GM18505 (cell line): ENCODE results near the gene HMCN1.
"Not testable (repeated sequence)": the region's sequence is repeated elsewhere in the genome, so short reads cannot be mapped to it uniquely, and the experiment has no call there.

Experiments used
- ATAC-seq: cut with Tn5 transposase; IDR thresholded peaks from one replicate; pipeline ENCODE4 v1.9.1; 2021; ENCODE audit not compliant: unreplicated experiment
- POLR2A ChIP-seq: IDR thresholded peaks from 4 replicates; pipeline ENCODE4 v1.6.1; 2011; ENCODE audit warnings: borderline replicate concordance; ENCODE audit not compliant: insufficient read depth, insufficient read length; ENCODE audit errors: extremely low read depth

HMCN1 gene

DNA sequence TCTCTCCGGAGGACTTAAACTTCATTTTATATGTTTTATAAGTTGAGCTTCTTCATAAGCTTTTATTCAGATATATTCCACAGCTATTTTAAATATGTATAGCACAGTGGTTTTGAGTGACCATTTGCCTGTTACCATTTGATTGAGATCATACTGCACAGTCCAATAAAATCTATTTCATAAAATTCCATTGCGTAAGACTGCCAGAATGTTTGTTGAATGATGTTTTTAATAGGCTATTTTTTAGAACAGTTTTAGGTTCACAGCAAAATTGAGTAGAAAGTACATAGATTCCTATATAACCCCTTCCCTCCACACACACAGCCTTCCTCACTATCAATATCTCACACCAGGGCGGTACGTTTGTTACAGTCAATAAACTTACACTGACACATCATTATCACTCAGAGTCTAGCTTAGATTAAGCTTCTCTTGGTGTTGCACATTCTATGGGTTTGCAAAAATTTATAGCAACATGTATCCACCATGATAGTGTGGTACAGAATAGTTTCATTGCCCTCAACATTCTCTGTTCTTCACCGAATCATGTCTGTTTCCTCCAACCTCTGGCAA, 433.0 kb downstream of the HMCN1 start:
- ATAC-seq, result no peak
- TF ChIP-seq POLR2A, result no peak

DNA sequence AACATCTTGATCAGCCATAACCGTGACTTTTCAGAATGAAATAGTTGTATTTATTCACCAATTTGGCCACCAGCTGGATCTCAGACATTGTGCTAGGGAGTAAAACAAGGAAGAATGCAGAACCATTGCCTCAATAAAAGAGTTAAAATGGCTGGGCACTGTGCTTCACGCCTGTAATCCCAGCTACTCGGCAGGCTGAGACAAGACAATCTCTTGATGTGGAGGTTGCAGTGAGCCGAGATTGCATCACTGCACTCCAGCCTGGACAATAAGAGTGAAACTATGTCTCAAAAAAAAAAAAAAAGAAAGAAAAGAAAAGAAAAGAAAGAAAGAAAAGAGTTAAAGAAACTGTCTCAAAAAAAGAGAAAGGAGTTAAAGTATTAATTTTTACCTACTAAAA, 441.4 kb downstream of the HMCN1 start:
- ATAC-seq, result no peak
- no peak for TF ChIP-seq POLR2A

DNA sequence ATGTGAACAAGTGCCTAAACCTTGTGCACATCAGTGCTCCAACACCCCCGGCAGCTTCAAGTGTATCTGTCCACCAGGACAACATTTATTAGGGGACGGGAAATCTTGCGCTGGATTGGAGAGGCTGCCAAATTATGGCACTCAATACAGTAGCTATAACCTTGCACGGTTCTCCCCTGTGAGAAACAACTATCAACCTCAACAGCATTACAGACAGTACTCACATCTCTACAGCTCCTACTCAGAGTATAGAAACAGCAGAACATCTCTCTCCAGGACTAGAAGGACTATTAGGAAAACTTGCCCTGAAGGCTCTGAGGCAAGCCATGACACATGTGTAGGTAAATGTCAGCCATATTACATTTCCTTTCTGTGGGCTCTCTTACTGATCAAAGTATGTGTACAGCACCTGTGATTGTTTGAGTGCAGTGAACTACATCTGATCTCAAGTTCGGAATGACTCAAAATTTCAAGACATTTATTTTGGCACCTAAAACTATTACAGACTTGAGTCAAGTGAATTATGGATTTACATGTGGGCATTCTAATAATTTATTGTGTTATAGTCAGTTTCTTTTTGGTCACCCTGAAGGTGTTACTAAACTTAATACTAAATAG, 444.3 kb downstream of the HMCN1 start:
- peak; percentile 63 for ATAC-seq
- no peak for TF ChIP-seq POLR2A

DNA sequence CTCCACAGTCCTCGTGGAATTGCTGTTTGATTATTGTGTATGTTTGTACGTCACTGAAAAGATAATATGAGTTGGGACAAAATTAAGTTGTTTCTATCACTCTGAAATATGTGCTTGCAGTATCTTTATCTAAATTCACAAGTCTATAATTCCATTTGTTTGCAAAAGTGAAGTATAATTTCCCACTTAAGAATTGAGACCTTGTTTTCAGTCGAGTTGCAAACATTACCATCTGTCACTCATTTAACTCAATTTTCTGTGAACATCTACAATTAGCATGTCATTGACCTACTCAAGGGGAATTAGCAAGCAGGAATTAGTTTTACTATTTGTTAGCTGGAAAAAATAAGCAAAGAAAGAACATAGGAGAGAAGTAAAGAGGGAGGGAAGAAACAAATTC, 445.0 kb downstream of the HMCN1 start:
- no peak for ATAC-seq
- TF ChIP-seq POLR2A, result no peak

DNA sequence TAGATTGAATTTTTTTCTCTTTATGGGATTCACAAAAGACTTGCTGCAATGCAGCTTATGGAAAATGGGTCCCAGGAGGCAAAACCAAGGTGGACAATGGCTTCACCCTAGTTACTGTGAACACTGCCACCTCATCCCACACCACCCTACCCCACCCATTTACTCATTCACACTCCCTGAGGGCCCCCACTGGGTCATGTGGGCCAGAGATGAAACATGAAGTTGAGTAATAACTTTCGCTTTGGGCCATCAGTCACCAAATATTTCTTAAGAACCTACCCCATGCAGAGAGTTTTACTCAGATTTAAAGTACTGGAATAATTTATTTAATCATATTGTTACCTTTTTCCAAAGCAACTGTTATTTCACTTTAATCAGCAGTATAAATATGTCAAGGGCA, 449.0 kb downstream of the HMCN1 start:
- peak; percentile 58 for ATAC-seq
- no peak for TF ChIP-seq POLR2A

DNA sequence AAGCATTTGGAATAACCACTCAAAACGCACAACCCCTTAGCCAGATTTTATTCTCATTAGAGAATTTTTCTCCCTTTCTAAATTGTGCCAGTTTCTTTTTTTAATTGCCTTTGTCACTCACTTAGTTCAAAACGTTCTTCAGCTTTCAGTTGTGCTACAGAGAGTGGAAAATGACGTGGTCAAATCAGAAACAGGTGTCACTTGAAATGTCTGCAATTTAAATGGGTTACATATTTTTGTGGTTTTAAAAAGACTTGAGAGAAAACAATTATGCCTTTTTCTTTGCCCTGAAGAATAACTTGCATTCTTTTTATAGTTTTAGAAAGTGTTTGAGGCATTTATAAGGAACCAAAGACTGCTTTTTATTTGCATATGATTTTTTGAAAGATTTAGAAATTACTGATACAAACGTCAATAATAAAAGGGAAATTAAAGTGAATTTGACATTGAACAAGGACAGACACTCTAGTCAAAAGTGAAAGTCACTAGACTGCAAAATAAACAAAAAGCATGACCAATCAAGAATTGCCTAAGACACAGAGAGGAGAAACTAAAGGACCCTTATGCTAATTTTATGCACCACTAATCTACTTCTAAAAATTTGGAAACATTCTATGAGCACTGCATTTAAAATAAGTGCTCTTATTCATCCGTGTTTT, 449.9 kb downstream of the HMCN1 start:
- TF ChIP-seq POLR2A, result no peak
- ATAC-seq, result peak; percentile 64

DNA sequence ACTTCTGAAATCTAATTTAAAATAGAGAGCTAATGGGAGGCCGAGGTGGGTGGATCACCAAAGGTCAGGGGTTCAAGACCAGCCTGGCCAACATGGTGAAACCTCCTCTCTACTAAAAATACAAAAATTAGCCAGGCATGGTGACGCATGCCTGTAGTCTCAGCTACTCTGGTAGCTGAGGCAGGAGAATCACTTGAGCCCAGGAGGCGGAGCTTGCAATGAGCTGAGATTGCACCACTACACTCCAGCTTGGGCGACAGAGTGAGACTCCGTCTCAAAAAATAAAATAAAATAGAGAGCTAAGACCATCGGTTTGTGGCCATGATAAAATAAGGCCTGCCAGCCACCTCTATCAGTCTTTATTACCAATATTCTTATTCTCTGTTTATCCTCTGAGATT, 452.1 kb downstream of the HMCN1 start:
- ATAC-seq, result not testable (repeated sequence)

DNA sequence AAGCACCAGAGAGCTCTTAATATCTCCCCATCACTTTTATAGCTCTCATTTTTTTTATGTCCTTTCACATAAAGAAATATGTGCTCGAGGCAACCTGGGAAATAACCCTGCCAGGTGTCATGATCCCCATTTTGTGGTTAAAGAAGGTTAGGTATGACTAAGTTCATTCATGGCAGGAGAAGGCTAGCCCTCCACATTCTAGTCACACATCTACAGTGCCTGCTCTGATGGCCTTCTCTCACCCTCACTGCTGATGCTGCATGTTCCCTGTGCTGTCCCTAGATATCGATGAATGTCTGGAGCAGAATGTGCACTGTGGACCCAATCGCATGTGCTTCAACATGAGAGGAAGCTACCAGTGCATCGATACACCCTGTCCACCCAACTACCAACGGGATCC, 453.4 kb downstream of the HMCN1 start:
- no peak for TF ChIP-seq POLR2A
- ATAC-seq, result peak; percentile 52

DNA sequence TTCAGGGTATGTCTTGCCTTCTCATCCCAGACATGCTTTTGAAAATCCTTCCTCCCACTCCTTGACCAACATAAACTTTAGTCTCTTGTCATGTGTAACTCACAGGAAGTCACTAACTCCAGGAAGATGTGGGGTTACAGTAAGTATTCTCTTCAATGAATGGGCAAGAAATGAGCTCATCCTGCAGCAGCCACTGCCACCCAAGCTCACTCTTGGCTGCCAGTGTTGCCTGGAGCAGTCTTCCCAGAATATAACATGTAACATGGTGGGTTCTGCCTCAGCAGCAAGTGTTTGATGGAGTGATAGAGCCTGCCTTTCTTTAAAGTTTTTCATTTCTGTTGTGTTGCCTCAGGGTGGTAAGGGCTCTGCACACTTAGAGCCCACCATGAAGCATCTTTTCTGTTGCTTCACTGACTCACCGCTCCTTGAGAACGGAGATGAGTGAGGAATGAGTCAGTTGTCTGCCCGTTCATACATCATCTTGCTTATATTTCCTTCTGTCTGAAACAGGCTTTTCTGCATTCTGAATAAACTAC, 453.9 kb downstream of the HMCN1 start:
- no peak for TF ChIP-seq POLR2A
- ATAC-seq, result no peak

DNA sequence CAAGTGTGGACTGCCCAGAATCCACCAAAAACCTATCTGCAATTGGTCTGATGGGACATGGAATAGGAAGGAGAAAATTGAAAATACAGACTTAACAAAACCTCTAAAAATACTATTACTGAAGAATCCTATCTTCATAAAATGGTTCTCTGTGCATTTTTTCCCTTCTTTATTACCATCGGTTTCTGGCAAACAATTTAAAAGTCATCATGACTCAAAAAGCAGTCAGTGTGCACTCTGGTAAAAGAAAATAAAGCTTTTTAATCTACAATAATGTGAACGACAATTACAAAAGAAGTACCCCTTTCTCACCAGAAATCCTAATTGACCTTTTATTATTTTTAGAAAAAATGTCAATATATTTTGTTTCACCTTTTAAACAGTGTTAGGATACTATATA, 454.5 kb downstream of the HMCN1 start:
- no peak for TF ChIP-seq POLR2A
- no peak for ATAC-seq

DNA sequence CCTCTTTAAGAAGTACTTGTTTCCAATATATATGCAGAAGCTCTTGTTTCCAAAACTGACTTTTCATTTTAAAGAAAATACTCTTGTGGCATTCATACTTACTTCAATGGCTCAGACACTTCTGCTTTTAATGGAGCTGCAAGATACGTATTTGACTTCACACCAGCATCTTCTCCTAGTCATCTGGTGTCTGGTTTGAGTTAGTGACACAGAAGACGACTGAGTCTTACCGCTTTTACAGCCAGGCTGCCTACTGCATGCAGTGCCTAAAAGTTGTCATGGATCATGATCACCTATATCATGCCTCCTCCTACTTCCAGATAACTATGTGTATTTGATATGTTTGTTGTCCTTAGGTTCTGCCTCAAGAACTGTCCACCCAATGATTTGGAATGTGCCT, 455.0 kb downstream of the HMCN1 start:
- no peak for TF ChIP-seq POLR2A
- ATAC-seq, result no peak

DNA sequence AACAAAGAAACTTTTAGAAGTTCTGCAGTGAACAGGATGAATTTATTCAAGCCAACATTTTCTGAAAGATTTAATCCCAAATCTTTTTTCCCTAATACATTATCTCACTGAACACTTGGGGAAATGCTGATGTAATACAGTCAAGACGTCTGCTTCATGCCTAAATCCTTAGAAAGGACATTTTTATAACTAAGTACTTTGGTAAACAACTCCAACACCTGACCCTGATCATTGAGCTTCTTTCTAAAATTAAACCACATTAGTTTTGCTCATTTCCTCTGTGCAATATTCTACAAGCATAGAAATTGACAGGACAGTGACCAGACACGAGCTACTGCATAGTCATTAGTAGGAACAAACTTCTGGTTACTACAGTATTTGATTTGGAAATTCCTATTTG, 457.3 kb downstream of the HMCN1 start:
- no peak for ATAC-seq
- TF ChIP-seq POLR2A, result no peak

DNA sequence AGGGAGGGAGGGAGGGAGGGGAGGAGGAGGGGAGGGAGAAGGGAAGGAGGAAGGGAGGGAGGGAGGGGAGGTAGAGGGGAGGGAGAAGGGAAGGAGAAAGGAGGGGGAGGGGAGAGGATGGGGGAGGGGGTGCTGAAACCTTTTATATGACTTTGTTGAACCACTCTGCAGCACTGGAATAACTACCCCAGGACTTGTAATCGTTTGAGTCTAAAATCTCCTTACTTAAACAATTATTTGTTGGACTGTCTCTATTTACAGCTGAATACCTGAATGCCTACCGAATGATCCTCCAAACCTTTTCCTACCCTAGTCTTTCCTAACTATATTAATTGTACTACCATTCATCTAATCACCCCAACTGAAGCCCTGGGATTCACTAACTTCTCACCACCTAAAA, 459.0 kb downstream of the HMCN1 start:
- no peak for ATAC-seq

DNA sequence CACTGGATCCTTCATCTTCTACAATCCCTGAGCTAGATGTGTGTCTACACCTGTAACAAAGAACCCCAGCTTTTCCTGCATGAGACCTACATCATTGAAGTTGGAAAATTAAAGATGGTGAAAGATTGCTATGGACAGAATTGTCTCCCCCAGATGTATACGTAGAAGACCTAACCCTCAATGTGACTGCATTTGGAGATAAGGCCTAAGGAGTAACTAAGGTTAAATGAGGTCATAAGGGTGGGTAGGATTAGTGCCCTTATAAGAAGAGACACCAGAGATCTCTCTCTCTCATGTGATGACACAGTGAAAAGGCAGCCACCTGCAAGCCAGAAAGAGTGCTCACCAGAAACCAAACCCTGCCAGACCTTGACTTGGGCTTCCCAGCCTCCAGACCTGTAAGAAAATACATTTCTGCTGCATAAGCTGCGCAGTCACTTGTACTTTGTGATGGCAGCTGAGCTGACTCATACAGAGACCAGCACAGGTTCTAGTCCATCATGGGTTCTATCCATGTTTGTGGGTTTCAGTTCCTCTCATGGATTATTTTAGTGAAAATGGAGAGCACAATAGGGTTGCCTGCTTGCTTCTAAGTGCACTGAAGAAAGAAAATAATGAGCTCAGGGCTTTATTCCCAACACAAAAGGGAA, 460.0 kb downstream of the HMCN1 start:
- TF ChIP-seq POLR2A, result no peak
- peak; percentile 98 for ATAC-seq

More for the DNA sequence above, 459.0 kb downstream of the HMCN1 start:
- no peak for TF ChIP-seq POLR2A
